SHP77 (cell line): Measurements from ENCODE around the gene VPS35L.
A peak's percentile ranks its signal among the peaks of the same experiment; 100 is the strongest.

Experiments
- DNase-seq, 2 experiments: peaks; one replicate each; lab custom pipeline; 2025; lab: John Stamatoyannopoulos, UW

VPS35L gene, protein sequence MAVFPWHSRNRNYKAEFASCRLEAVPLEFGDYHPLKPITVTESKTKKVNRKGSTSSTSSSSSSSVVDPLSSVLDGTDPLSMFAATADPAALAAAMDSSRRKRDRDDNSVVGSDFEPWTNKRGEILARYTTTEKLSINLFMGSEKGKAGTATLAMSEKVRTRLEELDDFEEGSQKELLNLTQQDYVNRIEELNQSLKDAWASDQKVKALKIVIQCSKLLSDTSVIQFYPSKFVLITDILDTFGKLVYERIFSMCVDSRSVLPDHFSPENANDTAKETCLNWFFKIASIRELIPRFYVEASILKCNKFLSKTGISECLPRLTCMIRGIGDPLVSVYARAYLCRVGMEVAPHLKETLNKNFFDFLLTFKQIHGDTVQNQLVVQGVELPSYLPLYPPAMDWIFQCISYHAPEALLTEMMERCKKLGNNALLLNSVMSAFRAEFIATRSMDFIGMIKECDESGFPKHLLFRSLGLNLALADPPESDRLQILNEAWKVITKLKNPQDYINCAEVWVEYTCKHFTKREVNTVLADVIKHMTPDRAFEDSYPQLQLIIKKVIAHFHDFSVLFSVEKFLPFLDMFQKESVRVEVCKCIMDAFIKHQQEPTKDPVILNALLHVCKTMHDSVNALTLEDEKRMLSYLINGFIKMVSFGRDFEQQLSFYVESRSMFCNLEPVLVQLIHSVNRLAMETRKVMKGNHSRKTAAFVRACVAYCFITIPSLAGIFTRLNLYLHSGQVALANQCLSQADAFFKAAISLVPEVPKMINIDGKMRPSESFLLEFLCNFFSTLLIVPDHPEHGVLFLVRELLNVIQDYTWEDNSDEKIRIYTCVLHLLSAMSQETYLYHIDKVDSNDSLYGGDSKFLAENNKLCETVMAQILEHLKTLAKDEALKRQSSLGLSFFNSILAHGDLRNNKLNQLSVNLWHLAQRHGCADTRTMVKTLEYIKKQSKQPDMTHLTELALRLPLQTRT

DNA sequence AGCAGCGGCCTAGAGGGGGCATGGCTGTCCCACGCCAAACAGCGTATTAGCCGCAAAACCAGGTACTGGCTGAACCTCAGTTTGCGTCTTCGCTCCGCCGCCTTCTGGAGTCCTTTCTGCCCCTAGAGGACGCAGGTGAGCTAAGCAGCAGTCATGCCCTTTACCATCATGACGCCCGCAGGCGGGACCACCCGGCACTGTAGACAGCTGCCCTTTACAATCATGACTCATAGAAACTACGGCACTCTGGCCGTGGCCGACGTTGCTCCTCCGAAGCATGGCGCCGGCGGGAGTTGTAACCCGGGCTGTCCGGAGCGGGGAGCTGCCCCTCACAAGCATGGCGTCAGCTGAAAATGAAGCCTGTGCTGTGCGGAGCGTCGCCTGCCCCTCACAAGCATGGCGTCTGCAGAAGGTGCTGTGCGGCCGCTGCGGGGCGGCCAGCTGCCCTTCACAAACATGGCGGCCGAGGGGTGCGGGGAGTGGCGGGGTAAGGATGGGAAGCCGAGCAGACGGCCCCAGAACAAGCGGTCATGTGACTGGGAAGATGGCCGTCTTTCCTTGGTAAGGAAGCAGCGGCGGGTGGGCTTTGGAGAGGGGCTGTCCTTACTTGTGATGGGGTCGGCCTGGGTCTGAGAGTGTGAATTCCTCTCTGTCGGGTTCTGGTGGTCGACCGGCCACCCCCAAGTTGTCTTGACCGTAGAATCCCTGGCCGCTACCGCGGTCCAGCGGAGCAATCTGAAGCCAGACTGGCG is at the start of gene VPS35L:
Gene VPS35L, plus strand, starts transcription at position 518 of the 752 bp plus-strand sequence. Its CDS starts 27 bp downstream, at position 545.
- peak; percentile 78 to 85 for DNase-seq

DNA sequence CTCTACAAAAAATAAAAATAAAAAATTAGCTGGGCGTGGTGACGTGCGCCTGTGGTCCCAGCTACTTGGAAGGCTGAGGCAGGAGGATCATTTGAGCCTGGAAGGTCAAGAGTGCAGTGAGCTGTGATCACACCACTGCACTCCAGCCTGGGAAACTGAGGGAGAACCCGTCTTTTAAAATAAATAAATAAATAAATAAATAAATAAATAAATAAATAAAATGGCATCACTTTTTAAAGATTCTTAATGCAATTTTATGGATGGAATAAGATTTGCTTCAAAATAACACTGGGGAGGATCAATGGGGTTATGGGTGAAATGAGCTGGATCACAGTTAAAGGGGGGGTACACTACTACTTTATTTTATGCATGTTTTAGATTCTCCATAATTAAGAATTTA is 48.5 kb upstream of the VPS35L start:
- no peak for DNase-seq

DNA sequence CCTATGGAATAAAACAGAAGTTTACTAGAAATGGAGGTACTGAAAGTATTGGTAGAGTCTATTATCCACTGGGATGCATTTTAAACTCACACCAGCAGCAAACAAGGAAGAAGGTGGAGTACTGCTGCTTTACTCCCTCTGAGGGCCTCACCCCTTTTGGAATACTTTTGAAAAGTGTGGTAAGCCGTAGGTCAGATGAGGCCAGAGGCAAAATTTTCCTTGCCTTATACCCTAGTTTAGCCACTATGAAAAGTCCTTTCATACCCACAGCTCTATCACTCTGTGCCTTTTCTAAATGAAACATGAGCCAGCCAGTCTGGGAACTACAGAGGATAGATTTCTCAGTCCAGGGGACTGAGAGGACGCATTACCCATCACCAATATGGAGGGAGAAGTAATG is 47.6 kb upstream of the VPS35L start:
- DNase-seq: no peak

DNA sequence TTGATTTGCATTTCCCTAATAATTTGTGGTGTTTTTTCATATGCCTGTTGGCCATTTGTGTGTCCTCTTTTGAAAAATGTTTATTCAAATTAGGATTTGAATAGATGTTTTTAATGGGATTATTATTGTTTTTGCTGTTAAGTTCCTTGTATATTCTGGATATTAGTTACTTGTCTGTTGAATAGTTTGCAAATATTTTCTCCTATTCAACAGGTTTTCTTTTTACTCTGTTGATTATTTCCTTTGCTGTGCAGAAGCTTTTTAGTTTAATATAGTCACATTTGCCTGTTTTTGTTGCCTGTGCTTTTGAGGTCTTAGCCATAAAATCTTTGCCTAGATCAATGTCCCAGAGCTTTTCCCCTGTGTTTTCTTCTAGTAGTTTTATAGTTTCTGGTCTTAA is 43.2 kb upstream of the VPS35L start:
- DNase-seq: no peak

DNA sequence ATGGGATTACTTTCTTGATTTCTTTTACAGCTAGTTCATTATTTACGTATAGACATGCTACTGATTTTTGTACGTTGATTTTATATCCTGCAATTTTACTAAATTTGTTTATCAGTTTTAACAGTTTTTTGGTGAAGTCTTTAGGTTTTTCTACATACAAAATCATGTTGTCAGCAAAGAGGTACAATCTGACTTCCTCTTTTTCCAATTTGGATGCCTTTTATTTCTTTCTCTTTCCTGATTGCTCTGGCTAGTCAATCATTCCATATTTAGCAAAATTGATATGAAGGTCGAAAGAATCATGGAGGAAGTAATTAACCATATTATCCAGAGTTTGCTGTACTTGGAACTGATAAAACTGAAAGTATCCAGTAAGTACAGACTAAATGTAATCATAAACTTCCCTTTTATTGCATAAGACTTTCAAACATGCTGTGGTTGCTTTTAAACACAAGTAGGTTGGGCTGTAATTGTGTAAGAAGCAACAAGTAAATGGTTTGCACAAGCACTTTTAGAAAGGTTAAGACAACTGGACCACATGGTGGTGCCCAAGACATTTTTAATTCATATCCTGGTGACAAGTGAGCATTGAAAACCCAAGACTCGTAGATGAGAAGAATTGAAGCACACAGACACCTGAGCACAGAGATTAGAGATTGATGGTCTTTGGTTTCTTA is 42.0 kb upstream of the VPS35L start:
- no peak for DNase-seq

DNA sequence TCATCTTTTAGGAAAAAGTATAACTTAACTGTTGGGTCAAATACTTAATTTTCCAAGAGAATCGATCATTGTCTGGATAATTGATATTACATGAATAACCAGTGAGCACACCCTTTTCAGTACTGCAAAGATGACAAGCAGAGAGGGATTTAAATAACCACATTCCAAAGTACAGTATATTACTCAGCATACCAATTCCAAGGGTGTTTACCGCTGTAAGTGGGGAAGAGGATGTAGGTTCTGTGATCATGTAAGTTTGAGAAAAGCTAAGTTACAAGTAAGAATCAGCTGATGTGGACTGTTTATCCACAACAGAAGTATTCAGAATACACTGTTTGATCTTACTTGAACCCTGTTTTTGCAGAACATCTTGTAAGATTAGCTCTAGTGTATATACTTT is 39.7 kb upstream of the VPS35L start:
- no peak for DNase-seq

DNA sequence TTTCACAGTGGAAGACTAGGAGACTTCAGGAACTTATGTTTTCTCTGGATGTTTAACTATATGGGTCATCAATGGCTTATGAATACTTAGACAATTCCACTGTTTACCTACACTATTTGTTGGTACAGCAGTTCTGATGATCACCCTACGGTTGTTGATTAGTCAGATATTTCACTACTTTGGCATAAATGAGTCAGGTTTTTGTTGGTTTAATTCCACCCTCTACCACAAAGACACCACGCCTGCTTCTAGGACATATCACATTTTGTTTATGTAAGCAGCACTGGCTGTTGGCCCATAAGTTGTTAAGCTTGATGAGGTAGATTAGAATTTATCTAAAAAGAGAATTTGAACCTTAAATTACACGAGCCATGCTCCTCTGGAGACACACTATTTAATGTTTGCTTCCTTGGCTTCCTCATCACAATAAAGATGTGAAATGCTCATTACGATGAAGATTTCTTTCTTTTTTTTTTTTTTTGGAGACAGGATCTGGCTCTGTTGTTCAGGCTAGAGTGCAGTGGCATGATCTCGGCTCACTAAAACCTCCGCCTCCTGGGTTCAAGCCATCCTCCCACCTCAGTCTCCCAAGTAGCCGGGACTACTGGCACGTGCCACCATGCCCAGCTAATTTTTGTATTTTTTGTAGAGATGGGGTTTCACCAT is 37.9 kb upstream of the VPS35L start:
- no peak for DNase-seq

DNA sequence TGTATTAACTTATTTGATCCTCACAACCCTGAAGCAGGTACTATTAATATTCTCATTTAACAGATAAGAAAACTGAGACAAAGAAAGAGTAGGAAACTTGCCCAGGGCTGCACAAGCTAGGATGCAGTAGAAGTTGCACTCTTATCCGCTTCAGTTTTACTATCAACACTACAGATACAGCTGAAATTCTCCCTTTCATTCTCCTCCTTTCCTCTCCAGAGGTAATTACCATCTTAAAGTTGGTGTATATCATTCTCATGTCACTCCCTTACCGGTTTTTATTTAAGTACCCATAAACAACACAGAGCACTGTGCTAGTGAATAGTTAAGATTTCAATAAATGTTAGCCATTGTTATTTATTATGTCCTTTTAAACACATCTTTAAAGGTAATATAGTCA is 37.1 kb upstream of the VPS35L start:
- no peak for DNase-seq

DNA sequence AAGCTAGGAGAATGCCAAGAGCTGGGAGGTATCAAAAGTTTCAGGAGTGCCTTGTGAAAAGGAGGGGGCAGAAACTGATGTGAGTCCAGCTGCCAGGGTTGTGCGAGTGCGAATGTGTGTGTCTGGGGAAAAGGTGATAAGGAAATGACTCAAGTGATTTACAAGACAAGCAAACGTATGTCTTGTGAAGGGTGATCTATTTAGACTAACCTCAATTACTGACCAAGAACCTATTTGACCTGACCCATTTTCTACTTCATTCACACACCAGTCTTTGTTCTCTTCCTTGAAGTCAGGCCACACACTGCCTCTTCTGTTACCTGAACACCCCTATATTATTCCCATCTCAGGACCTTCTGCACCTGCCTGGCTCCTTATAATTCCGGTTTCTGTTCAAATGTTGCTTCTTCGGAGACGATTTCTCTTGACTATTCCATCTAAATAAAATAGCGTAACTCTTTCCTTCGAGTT is 34.6 kb upstream of the VPS35L start:
- DNase-seq: no peak

DNA sequence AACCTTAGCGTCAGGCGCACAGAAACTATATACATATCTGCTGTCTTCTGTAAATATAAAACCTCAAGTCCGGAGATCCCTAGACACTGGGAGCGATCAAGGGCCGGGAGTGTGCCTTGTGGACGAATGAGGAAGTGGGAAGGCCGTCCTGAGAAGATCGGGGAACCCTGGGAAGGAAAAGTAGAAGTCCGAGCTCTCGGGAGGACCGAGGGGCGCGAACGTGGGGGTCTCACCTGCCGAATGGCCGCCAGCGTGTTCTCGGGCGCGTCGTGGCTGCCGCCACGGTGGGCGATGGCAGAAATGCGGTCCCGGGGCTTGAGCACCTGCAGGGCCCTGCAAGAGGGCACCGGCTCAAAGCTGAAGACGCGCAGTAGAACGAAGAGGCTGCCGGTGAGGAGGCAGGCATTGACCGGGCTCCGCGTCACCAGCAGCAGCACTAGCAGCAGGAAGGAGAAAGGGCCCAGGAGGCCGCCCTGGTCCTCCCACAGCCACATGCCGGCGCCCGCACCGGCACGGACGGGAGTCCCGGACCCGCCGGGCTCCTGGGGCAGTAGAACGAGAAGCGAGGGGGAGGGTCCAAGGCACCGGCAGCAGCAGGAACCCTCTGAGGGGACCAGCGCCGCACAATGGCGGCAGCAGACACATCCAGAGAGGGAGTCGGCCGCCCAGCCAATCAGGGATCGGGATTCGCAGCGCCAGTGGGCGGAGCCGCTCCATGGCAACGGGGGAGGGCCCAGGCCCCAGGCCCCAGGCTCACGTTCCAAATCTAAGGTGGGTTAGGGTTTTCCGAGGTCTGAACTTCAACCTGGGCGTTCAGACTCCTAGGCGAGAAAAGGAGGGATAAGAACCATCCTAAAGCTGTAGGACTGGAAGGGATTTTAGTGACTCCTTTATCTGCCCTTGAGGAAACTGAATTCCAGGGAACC is 33.8 kb upstream of the VPS35L start, which contains the start of gene GDE1:
Gene GDE1, minus strand, starts transcription at position 628 of the 926 bp plus-strand sequence. Its CDS starts 134 bp downstream, at position 494.
- DNase-seq: peak; percentile 74 to 80

DNA sequence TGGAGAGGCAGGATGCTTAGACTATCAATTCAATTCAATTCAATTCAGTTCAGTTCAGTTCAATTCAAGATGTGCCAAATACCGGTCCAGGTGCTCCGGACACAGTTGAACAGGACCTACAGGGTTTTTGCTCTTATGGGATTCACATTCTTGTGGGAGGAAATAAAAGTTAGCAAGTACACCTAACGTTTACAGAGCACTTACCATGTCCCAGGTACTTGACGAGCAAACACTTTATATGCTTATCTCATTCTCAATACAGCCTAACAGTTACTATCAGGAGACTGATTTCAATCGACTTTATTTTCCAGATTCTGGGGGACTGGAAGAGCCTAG is 33.1 kb upstream of the VPS35L start:
- DNase-seq: no peak

DNA sequence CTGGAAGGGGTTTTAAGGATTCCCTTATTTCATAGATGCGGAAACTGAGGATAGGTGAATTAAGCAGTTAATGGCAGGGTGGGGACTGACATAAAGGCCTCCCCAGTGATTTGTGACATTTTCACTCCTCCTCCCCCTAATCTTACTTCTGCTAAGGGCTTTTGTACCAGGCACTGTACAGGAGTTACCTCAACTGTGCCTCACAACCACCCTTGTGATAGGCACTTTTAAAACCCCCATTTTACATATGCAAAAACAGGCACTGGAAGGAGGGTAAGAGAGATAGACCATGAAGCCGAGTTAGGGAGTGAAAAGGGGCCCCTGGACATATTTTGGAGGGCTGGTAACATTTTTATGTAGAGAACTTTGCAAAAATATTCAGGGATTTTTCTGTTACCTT is 32.7 kb upstream of the VPS35L start:
- no peak for DNase-seq

DNA sequence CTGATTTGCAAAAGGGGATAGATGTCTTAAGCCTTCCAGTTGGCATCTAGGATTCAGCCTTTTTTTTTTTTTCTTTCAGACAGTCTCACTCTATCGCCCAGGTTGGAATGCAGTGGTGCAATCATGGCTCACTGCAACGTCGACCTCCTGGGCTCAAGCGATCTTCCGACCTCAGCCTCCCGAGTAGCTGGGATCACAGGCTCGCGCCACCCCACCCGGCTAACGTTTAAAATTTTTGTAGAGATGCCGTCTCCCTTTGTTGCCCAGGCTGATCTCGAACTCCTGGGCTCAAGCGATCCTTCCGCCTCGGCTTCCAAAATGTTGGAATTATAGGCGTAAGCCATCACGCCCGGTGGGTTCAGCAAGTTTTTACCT is 32.3 kb upstream of the VPS35L start:
- DNase-seq: no peak

DNA sequence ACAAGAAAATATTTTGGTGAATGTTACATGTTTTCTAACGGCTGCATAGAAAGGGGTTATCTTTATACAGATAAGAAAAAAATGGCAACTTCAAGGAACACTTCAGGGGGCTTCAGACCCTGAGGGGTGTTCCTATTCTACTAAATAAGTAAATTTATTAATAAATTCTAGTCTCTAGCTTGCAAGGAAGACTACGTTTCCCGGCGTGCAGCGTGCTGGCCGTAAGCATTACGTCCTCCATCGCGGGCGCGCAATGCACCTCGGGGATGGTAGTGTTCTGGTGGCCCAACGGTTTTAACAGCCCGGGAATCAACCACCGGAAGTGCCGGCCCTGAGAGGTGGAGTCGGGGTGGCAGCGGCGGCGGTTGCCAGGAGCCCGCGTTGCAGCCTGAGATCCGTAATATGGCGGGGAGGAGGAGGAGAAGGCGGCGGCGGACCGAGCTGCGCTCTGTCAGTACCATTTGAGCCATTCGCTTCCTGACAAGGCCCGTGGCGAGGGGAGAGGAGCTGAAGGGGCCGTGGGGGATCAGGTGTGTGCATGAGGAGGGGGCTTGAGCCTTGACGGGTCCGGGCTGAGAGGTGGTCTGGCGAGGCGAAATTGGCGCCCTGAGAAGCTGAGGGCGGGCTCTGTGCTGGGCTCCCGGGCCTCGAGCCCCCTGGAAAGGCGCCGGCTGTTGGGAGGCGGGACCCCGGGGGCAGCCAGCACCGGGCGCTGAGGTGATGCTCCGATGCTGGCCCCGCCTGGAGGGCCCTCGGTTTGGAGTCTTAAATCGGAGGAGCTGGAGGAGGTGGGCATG is 31.7 kb upstream of the VPS35L start, which contains the start of gene CCP110:
Gene CCP110, plus strand, starts transcription at position 384 of the 797 bp plus-strand sequence. CDS start 3,940 bp downstream, outside the sequence.
- DNase-seq: peak; percentile 84

DNA sequence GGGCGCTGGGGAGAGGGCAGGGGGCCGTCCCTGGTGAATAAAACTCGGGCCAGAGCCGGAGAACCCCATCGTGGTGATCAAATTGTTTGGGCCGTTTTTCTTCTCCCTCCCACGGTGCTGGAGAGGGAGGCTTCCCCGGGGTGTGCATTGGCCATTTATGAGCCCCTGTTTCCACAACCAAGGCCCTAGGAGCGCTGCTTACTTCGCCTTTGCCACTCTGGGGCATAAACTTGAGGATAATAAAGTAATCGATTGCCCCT is 31.2 kb upstream of the VPS35L start:
- no peak for DNase-seq

DNA sequence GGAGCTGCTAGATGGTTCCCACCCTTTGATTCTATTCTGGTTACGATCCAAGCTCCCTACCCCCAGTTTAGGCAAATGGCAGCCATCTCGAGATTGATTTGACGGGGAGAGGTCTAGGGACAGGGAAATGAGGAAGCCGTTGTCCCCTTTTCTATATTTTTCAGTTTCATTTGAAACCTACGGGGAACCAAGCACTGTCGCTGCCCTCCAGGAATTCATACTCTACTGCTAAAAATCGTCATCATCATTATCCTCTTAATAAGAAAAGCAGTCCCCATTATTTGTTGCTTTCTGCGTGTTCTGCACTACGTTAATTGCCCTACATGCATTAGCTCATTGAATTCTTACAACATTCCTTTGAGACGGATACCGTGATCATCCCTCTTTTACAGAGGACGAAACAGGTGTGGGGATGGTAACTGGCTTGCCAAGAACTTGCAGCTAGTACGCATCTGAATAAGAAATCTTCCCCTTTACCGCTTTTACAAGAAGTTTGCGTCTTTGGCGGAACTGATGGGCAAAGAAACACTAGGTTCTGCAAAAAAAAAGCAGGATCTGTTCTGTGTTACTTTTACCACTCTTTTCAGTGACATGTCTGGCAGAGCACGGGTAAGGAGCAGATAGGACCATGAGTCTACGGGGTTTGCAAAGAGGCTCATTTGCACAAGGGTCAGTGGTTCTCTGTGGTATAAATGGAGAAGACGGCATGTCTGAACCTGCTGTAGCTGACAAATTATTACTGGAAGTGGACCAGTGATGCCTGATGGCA is 30.7 kb upstream of the VPS35L start:
- peak; percentile 0 to 17 for DNase-seq

DNA sequence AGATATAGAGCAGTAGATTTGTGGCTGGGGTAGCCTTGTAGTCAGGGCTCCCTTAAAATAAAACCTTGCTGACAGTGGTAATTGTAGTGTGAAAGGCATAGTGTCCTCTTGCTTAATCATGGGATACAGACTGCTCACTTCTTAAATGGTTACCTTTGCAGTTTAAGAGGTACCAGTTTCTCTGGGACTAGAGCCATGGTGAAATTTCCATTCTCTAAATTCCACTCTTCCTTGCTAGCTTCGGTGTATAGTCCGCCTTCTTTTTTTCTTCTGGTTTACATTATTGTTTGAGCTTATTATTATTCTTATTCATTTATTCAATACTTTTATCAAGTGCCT is 30.1 kb upstream of the VPS35L start:
- DNase-seq: no peak

DNA sequence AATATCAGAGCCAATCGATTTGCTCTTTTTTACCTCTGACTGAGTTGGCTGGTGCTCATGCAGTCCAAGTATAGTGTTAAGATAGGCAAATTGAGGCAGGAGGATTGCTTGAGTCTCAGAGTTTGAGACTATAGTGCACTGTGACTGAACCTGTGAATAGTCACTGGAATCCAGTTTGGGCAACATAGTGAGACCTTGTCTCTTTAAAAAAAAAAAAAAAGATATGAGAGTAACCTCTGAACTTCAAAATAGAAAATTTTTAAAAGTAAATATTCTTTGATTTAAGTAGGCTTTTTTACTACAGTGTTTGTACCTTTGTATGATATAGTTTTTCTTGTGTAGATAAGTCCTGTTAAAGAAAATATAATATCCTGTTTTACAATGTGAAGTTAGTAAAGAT is 28.3 kb upstream of the VPS35L start:
- no peak for DNase-seq

DNA sequence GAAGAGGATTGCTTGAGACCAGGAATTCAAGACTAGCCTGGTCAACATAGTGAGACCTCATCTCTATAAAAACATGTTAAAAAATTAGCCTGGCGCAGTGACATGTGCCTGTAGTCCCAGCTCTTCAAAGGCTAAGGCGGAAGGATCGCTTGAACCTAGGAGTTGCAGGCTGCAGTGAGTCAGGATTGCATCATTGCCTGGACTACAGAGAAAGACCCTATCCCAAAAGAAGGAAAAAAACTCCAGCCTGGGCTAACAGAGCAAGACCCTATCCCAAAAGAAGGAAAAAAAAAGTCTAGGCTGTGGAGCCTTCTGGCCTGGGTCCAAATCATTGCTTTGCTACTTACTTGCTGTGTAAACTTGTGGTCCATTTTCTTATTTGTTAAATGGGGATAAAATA is 26.8 kb upstream of the VPS35L start:
- DNase-seq: no peak
